CD4-positive, alpha-beta T cell treated with Interleukin-15 for 4 hours (primary cell): ENCODE measurements around the gene ANXA8.
"Not testable (repeated sequence)": the region's sequence is repeated elsewhere in the genome, so short reads cannot be mapped to it uniquely, and the experiment has no call there.

Experiments
- DNase-seq: peaks from one replicate; pipeline ENCODE4 v3.0.0-alpha.2; 2020; ENCODE audit warnings: low spot score

Gene ANXA8, protein sequence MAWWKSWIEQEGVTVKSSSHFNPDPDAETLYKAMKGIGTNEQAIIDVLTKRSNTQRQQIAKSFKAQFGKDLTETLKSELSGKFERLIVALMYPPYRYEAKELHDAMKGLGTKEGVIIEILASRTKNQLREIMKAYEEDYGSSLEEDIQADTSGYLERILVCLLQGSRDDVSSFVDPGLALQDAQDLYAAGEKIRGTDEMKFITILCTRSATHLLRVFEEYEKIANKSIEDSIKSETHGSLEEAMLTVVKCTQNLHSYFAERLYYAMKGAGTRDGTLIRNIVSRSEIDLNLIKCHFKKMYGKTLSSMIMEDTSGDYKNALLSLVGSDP

GRCh38 chr10:47483923-47484322, at the start of gene ANXA8:
Gene ANXA8, minus strand, starts transcription at chr10:47484115. Its CDS starts 182 bp downstream, at chr10:47483933.
- not testable (repeated sequence) for DNase-seq

GRCh38 chr10:47523475-47523874, 39.6 kb upstream of the ANXA8 start, which contains the start of gene AGAP9:
Gene AGAP9, minus strand, starts transcription at chr10:47523638. Its CDS starts 112 bp downstream, at chr10:47523526.
- not testable (repeated sequence) for DNase-seq

DNA sequence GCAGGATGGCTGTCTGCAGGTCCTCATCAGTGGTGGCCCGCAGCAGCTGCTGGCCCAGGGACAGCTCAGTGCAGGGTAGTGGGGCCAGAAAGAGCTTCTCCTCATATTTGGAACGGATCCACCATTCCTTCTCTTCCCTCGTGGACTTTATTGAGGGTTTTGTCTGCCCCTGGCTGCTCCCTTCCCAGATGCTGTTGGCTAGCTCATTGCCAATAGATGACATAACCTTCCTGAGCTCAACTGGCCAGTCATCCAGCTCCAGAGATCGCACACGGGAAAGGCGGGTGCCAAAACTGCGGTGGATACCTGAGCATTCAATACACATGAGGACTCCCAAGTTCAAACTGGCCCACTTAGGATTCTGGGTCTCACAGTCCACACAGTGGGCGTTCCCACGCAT, 18.4 kb upstream of the ANXA8 start:
- DNase-seq = not testable (repeated sequence)

DNA sequence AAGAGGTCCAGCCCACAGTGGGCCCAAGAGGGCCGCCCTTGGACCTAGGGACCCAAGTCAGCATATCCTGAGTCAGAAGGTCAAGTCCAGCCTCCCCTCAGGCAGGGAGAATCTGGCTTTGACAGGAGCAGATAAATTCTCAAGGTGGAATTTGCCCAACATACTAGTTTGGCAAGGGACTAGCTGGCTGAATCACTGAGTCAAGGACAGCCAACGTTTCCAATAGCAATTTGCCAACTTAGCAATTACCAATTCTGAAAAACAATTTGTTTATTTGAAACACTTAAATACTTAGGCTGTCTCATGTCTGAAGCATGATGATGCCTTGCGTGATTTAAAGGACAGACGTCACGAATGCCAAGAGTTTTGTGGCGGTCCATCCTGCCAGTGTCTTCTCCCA, 10.3 kb upstream of the ANXA8 start:
- not testable (repeated sequence) for DNase-seq

GRCh38 chr10:47491600-47491999, 7.7 kb upstream of the ANXA8 start, which contains the start of gene FAM25G:
Gene FAM25G, minus strand, starts transcription at chr10:47491700. Its CDS starts 26 bp downstream, at chr10:47491674.
- DNase-seq = not testable (repeated sequence)

GRCh38 chr10:47489630-47490029, 5.7 kb upstream of the ANXA8 start:
- not testable (repeated sequence) for DNase-seq

DNA sequence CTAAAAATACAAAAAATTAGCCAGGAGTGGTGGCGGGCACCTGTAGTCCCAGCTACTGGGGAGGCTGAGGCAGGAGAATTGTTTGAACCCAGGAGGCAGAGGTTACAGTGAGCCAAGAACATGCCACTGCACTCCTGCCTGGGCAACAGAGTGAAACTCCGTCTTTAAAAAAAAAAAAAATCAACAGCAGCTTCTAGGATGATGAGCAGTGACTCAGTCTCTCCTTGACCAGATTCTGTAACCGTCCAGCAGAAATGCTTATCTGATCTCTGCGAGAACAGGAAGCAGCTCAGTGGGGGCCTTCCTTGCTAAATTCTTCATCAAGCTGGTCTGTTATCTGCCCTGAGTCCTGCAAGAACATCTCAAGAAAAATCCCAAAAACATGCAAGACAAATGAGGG, 2.0 kb upstream of the ANXA8 start:
- not testable (repeated sequence) for DNase-seq

DNA sequence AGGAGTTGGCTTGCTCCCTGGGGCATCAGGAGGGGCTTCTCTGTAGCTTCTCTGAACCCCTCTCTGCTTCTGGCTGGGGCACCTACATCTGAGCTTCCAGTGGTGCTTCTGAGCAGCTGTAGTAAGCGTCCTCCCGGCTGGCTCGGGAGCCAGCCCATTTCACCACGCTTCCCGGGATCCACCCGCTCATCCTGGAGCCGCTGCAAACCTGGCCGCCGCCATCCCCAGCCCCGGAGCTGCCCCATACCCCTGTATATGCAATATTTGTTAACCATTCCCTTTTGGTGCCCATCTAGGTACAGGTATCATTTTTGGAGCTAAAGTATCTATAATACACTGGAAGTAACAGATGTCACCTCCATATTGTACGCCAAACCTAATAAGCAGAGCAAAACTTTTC, 871 bp upstream of the ANXA8 start:
- DNase-seq = not testable (repeated sequence)

GRCh38 chr10:47482367-47482766, 1.5 kb downstream of the ANXA8 start:
- not testable (repeated sequence) for DNase-seq

DNA sequence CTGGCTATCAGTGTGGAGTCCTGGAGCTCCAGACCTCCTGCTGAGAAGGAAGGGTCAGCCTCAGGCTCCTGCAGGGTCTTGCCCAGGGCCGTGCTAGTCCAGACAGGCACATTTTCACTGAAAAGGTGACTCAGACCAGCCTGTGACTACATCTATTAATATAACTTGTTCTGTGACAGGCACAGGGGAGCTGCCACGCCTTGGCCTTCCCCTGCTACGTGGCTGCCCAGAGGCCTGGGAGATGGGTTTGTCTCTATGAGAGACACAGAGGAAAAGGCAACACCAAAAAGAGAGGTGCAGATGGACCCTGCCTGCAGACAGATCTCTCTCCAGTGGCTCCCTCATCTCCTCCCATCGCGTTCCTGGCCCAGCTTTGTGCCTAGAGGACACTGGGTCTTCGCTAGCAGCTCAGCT, 2.1 kb downstream of the ANXA8 start:
- DNase-seq = not testable (repeated sequence)

DNA sequence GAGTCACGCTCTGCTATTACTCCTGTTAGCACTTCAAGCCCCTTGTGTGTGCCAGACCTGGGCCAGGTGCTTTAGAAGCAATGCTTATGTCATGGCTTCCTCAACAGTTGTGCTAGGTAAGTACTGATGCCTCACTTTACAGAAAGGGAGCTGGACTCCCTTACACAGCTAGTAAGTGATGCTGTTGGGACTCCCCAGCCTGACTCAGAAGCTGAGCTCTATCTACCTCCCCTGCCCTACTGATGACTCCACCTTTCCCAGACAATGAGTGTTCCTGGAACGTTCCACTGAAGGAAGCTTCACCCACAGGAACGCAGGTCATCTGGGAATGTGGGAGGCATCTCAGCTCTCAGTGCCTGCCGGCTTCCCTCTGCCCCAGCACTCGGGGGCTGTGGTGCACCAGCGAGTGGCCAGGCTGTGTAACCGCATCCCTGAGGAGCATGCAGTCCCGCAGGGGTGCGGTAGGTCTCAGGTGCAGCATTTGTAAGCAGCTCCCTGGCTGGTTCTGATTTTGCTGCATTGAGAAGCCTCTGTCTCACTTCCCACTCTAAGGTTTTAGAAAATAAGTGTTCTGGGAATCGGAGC, 2.6 kb downstream of the ANXA8 start:
- DNase-seq = not testable (repeated sequence)

DNA sequence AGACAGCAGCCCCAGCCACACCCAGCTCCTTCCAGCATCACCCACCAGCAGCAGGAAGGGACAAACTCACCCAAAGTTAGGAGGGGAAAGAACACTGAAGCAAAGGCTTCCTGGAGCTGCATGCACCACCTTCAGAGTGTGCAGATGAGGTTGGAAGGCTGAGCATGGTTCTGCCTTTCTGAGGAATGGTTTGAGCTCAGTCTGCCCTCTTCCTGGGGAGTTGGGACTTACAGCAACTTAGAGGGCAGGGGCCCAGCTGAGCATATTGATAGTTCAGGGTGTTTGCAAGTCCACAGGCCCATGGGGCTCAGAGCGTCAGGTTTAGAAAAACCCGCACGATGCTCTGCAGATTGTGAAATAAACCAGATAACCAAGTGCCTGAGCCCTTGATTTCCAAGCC, 3.8 kb downstream of the ANXA8 start:
- not testable (repeated sequence) for DNase-seq

DNA sequence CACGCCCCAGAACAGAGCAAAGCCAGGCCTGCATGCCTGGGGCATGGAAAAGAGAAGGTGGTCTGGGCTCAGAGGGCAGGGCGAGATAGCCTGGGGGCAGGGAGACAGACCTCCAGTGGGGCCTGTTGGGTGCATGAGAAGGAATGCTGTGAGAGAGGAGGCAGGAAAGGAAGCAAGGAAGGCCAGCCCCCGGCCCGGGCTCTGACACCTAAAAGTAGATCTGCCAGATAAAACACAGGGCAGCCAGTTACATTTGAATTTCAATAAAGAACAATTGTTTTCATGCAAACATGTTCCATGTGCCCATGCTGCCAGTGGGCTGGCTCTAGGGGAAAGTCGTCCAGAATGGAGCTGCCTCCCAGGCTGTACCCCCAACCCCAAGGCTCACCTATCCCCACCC, 5.8 kb downstream of the ANXA8 start:
- DNase-seq = not testable (repeated sequence)

DNA sequence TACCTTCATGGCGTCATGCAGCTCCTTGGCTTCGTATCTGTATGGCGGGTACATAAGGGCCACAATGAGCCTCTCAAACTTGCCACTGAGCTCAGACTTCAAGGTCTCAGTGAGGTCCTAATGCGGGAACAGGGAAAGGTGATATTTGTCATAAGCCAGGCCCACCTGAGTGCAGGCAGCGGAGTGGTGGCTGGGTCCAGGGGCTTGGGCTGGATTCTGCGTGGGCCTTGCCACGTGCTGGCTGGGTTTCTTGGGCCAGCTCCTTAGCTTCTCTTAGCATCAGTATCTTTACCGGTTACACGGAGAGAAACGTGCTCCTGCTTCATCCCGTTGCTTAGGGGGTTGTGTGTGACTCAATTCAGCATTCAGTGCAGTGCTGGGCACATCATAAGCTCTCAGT, 6.8 kb downstream of the ANXA8 start:
- DNase-seq = not testable (repeated sequence)

DNA sequence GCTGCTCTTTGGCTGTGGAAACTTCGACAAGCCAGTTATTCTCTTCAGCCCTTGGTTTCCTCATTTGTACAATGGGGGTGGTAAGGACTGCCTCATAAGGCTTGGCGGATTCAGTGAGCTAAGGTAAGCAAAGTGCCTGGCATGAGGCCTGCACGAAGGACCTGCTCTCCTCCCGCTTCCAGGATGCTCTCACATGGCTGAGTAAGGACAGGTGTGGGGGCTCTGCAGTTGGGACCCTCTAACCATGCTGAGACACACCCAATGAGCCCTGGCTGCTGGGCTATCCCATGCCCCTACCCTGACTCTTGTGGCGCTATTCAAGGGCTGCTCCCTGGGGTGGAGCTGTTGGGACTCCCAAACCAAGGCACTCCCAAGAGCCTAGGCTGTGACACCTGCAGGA, 8.8 kb downstream of the ANXA8 start:
- DNase-seq = not testable (repeated sequence)

GRCh38 chr10:47473516-47473915, 10.4 kb downstream of the ANXA8 start:
- not testable (repeated sequence) for DNase-seq

DNA sequence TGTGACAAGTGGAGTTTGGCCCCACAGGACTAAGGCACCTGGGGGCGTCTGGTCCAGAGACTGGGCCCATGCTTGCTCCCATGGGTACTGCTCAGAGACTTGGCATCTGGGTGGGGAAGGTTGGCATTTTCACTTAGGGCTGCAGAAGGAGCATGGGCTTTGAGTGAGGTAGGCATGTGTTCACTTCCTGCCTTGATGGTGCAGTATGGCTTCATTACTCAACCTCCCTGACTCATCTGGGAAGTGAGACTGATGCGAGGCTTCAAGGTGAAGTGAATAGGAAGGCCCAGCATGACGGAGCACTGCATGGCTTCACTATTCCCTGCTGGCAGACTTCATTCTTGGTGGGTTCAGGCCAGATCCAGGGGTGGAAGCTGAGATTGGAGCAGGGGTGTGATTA, 11.3 kb downstream of the ANXA8 start:
- DNase-seq = not testable (repeated sequence)

DNA sequence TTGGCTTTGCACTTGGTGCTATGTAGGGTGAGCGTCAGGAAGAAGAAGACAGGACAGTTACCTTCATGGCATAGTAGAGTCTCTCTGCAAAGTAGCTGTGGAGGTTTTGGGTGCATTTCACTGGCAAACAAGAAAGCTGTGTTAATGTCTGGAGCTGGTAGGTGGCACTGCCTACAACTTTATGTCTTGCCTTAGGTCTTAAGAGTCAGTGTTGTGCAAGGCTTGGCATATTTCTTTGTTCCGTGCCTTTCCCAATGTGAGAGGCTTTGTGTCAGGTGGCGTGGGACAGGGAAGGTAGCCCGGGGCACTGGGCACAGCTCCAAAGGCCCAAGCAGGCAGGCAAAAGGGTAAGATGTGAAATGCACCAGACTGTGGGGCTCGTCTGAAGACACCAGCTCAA, 11.8 kb downstream of the ANXA8 start:
- not testable (repeated sequence) for DNase-seq

- not testable (repeated sequence) for DNase-seq
Observed at GRCh38 chr10:47468731-47469528, 15.0 kb downstream of the ANXA8 start.

DNA sequence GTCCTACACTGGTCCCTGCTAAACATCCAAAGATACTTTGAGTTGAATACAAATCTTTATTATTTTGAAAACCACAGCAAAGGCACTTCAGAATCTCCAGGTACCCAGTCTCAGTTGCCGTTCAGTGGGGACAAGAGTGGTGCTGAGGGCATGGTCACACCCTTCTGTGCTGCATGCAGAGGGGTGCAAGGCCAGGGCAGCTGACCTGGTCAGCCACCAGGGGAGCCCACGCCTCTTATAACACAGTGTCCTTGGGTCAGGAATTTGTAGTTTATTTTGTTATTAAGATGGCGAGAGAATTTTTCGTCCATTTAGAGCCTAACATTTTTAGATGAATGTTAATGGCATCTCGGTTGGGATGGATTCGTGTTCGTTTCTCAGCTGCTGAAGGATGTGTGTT, 16.0 kb downstream of the ANXA8 start:
- not testable (repeated sequence) for DNase-seq

DNA sequence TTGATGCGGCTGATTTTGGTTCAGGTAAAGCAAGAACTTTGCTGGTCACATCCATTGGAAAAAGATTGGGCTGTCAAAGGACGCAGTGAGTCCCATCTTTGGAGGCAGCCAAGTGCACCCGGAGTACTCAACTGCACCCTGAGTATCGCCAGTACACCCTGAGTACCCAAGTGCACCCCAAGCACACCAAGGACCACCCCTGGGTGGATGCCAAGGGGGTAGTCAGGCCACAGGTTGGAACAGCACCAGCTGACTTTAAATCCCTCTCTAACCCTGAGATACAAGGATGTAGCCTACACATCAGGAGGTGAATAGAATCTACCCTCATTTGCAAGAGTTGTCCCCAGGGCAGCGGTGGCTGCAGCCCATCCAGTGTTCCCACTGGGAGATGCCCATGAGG, 16.5 kb downstream of the ANXA8 start:
- not testable (repeated sequence) for DNase-seq

GRCh38 chr10:47465216-47465917, 18.5 kb downstream of the ANXA8 start:
- not testable (repeated sequence) for DNase-seq
